Kidney (tissue), 14 donors: ENCODE results near the gene ST6GALNAC5. TPM values are rescaled to one million over a fixed set of nuclear protein-coding genes. Genes with fewer than 3 reads are reported as not detected.
A peak's percentile ranks its signal among the peaks of the same experiment; 100 is the strongest.

Source experiments
- DNase-seq, 5 donors: peaks; one replicate each; pipeline ENCODE4 v3.0.0-alpha.2; 2013 to 2020
- FAIRE-seq: peaks from 2 replicates; lab custom pipeline; 2012; peaks lifted over from hg19 to GRCh38; lab: Jason Lieb, UNC
- H3K27ac ChIP-seq, 2 donors: one replicate each; pipeline ENCODE4 v1.7.0; 2013; ENCODE audit warnings: low read depth in 2 of 2, low read length in 2 of 2, inconsistent platforms in 1 of 2
- H3K27me3 ChIP-seq: one replicate; pipeline ENCODE4 v1.7.1; 2013; ENCODE audit warnings: low read length, inconsistent platforms; ENCODE audit not compliant: control insufficient read depth, insufficient read depth
- H3K36me3 ChIP-seq, 3 donors: one replicate each; pipeline versions ENCODE4 v1.7.0 to v1.7.1; 2013; ENCODE audit warnings: low read length in 3 of 3, control low read depth in 1 of 3, inconsistent platforms in 1 of 3; ENCODE audit not compliant: insufficient read depth in 3 of 3, control insufficient read depth in 2 of 3
- H3K4me1 ChIP-seq, 3 donors: one replicate each; pipeline versions ENCODE4 v1.7.0 to v1.7.1; 2013; ENCODE audit warnings: low read length in 3 of 3, inconsistent platforms in 1 of 3, low read depth in 1 of 3; ENCODE audit not compliant: control insufficient read depth in 2 of 3, insufficient read depth in 2 of 3
- H3K4me3 ChIP-seq, 3 donors: one replicate each; pipeline versions ENCODE4 v1.7.0 to v1.8.1; 2013; ENCODE audit warnings: low read length in 3 of 3, control low read depth in 1 of 3, inconsistent platforms in 1 of 3
- H3K9ac ChIP-seq, 3 donors: one replicate each; pipeline versions ENCODE4 v1.7.0 to v1.7.1; 2013; ENCODE audit warnings: low read length in 3 of 3, control low read depth in 1 of 3, inconsistent platforms in 1 of 3
- H3K9me3 ChIP-seq, 3 donors: one replicate each; pipeline versions ENCODE4 v1.7.0 to v1.7.1; 2013; ENCODE audit warnings: low read length in 3 of 3, control low read depth in 1 of 3, inconsistent platforms in 1 of 3; ENCODE audit not compliant: control insufficient read depth in 2 of 3, insufficient read depth in 1 of 3
- intact Hi-C: fragments of 100-400 bp; cut with DNase I; formaldehyde crosslinking; loops from one replicate; pipeline ENCODE4 v1.11.1; 2022
- polyA plus RNA-seq: library from polyadenylated mRNA; stranded (reverse); fragments of 350-450 nt; fragmentation: Illumina TruSeq; extraction: RNeasy Lipid Tissue Mini Kit (QIAGEN cat#74804); gene quantifications from one replicate; pipeline ENCODE4 v1.2.3, GENCODE V29; 2014; ENCODE audit warnings: low read depth, low replicate concordance; ENCODE audit not compliant: insufficient read depth
- total RNA-seq: library from RNA; stranded (reverse); fragmentation: NEBNext Ultra II Directional; extraction: Animal tissue kit (Norgen Biotek cat#: 25700); gene quantifications from one replicate; pipeline ENCODE4 v1.2.1, GENCODE V29; 2021
- TF ChIP-seq, protein P1 (sequence below): IDR thresholded peaks from 3 replicates; pipeline ENCODE4 v1.5.1; 2012; ENCODE audit warnings: mild to moderate bottlenecking, moderate library complexity, borderline replicate concordance; ENCODE audit not compliant: insufficient read depth; ENCODE audit errors: extremely low read depth
- donor health status: control.
- donor health status: control.
- donor health status: control.
- donor health status: control.
- donor health status: control.
- donor health status: DM: yes; HTN: yes; CAD: no.
- donor health status: Normal renal cell carcinoma (clear cell type).

The ST6GALNAC5 gene
- total and polyA plus RNA-seq, 2 donors from 2014 or later, result 0.34 to 0.50 TPM

GRCh38 chr1:77060000-77060399 is 192.7 kb downstream of the ST6GALNAC5 start:
- intact Hi-C loops, result no loop called here
- Histone ChIP-seq H3K4me3 (no peak overlapping the region), H3K27ac (no peak overlapping the region), H3K9ac (no peak overlapping the region), H3K4me1 (no peaks in the 10 kb centered on the region), H3K27me3 (no peaks in the 10 kb centered on the region), H3K9me3 (no peaks in the 10 kb centered on the region), H3K36me3 (no peaks in the 10 kb centered on the region)
- TF ChIP-seq, protein P1, sequence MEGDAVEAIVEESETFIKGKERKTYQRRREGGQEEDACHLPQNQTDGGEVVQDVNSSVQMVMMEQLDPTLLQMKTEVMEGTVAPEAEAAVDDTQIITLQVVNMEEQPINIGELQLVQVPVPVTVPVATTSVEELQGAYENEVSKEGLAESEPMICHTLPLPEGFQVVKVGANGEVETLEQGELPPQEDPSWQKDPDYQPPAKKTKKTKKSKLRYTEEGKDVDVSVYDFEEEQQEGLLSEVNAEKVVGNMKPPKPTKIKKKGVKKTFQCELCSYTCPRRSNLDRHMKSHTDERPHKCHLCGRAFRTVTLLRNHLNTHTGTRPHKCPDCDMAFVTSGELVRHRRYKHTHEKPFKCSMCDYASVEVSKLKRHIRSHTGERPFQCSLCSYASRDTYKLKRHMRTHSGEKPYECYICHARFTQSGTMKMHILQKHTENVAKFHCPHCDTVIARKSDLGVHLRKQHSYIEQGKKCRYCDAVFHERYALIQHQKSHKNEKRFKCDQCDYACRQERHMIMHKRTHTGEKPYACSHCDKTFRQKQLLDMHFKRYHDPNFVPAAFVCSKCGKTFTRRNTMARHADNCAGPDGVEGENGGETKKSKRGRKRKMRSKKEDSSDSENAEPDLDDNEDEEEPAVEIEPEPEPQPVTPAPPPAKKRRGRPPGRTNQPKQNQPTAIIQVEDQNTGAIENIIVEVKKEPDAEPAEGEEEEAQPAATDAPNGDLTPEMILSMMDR, result no peak
- peak in 1 of 5 donors; percentile 2 for DNase-seq
- FAIRE-seq, result no peak

DNA sequence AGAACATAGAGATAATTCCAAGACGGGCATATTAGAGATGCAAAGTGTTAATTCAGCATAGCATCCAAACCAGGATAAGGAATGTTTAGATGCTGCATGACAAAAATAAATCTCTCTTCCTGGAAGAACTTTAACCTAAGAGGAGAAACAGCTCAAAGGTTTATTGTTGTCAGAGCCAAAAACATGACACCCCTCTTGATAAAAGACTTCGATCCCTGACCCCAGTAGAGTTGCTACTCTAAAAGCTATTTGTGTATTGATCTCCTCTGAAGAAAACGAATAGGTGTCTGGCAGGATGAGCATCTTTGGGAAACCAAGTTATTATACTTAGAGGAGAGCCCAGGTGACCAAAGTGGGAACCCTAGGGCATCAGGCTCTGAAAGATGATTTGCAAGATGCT is 193.9 kb downstream of the ST6GALNAC5 start:
- no peaks in the 10 kb centered on the region for H3K36me3 ChIP-seq
- no peak overlapping the region for H3K4me3 ChIP-seq
- TF ChIP-seq, protein P1, result no peak
- DNase-seq (no peak), FAIRE-seq (no peak)
- intact Hi-C loops, result no loop called here
- no peak overlapping the region for H3K9ac ChIP-seq
- H3K27ac ChIP-seq, result no peak overlapping the region
- H3K27me3 ChIP-seq, result no peaks in the 10 kb centered on the region
- H3K9me3 ChIP-seq, result no peaks in the 10 kb centered on the region
- no peaks in the 10 kb centered on the region for H3K4me1 ChIP-seq

- intact Hi-C loops, result no loop called here
- TF ChIP-seq, protein P1, result no peak
- Histone ChIP-seq H3K4me3 (no peak overlapping the region), H3K27ac (no peak overlapping the region), H3K9ac (no peak overlapping the region), H3K4me1 (no peaks in the 10 kb centered on the region), H3K27me3 (no peaks in the 10 kb centered on the region), H3K9me3 (peaks cover 0 to 2% (median 0%) of the 10 kb centered on the region in 3 donors), H3K36me3 (no peaks in the 10 kb centered on the region)
- FAIRE-seq (no peak), DNase-seq (peak in 2 of 5 donors; percentile 4 to 42)
These were observed 195.8 kb downstream of the ST6GALNAC5 start for GRCh38 chr1:77063118-77063517.

DNA sequence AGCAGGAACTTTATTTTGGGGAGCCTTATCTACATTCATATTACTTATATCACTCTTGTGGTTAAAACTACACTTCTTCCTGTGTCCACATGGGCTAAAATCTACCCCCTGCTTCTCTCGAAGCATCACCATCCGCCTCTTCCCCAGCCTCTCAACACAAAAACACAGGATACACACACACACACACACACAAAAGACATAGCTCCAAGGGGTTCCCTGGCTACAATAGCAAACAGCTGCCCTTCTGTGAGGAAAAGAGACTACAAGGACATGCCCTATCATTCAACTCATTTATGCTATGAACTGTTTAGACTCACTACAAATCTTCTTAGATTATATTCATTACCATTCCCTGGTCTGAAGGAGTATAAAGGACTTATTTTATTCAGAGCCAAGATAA is 197.0 kb downstream of the ST6GALNAC5 start:
- no peak for FAIRE-seq
- TF ChIP-seq, protein P1, result no peak

More for the DNA sequence above, 197.0 kb downstream of the ST6GALNAC5 start:
- H3K27ac ChIP-seq, result no peak overlapping the region
- no peaks in the 10 kb centered on the region for H3K27me3 ChIP-seq
- intact Hi-C loops, result no loop called here
- DNase-seq, result no peak
- no peaks in the 10 kb centered on the region for H3K36me3 ChIP-seq
- H3K4me1 ChIP-seq, result no peaks in the 10 kb centered on the region
- peaks cover 0 to 2% (median 0%) of the 10 kb centered on the region in 3 donors for H3K9me3 ChIP-seq
- H3K9ac ChIP-seq, result no peak overlapping the region
- no peak overlapping the region for H3K4me3 ChIP-seq
